Kidney (tissue), 14 donors: ENCODE data around the gene APOB. TPM values are rescaled to one million over a fixed set of nuclear protein-coding genes. Genes with fewer than 3 reads are reported as not detected.

Source experiments
- DNase-seq, 5 donors: peaks; one replicate each; pipeline ENCODE4 v3.0.0-alpha.2; 2013 to 2020
- FAIRE-seq: peaks from 2 replicates; lab custom pipeline; 2012; peaks lifted over from hg19 to GRCh38; lab: Jason Lieb, UNC
- H3K27ac ChIP-seq, 2 donors: one replicate each; pipeline ENCODE4 v1.7.0; 2013; ENCODE audit warnings: low read depth in 2 of 2, low read length in 2 of 2, inconsistent platforms in 1 of 2
- H3K27me3 ChIP-seq: one replicate; pipeline ENCODE4 v1.7.1; 2013; ENCODE audit warnings: low read length, inconsistent platforms; ENCODE audit not compliant: control insufficient read depth, insufficient read depth
- H3K36me3 ChIP-seq, 3 donors: one replicate each; pipeline versions ENCODE4 v1.7.0 to v1.7.1; 2013; ENCODE audit warnings: low read length in 3 of 3, control low read depth in 1 of 3, inconsistent platforms in 1 of 3; ENCODE audit not compliant: insufficient read depth in 3 of 3, control insufficient read depth in 2 of 3
- H3K4me1 ChIP-seq, 3 donors: one replicate each; pipeline versions ENCODE4 v1.7.0 to v1.7.1; 2013; ENCODE audit warnings: low read length in 3 of 3, inconsistent platforms in 1 of 3, low read depth in 1 of 3; ENCODE audit not compliant: control insufficient read depth in 2 of 3, insufficient read depth in 2 of 3
- H3K4me3 ChIP-seq, 3 donors: one replicate each; pipeline versions ENCODE4 v1.7.0 to v1.8.1; 2013; ENCODE audit warnings: low read length in 3 of 3, control low read depth in 1 of 3, inconsistent platforms in 1 of 3
- H3K9ac ChIP-seq, 3 donors: one replicate each; pipeline versions ENCODE4 v1.7.0 to v1.7.1; 2013; ENCODE audit warnings: low read length in 3 of 3, control low read depth in 1 of 3, inconsistent platforms in 1 of 3
- H3K9me3 ChIP-seq, 3 donors: one replicate each; pipeline versions ENCODE4 v1.7.0 to v1.7.1; 2013; ENCODE audit warnings: low read length in 3 of 3, control low read depth in 1 of 3, inconsistent platforms in 1 of 3; ENCODE audit not compliant: control insufficient read depth in 2 of 3, insufficient read depth in 1 of 3
- CTCF ChIP-seq: IDR thresholded peaks from 3 replicates; pipeline ENCODE4 v1.5.1; 2012; ENCODE audit warnings: mild to moderate bottlenecking, moderate library complexity, borderline replicate concordance; ENCODE audit not compliant: insufficient read depth; ENCODE audit errors: extremely low read depth
- intact Hi-C: fragments of 100-400 bp; cut with DNase I; formaldehyde crosslinking; loops from one replicate; pipeline ENCODE4 v1.11.1; 2022
- polyA plus RNA-seq: library from polyadenylated mRNA; stranded (reverse); fragments of 350-450 nt; fragmentation: Illumina TruSeq; extraction: RNeasy Lipid Tissue Mini Kit (QIAGEN cat#74804); gene quantifications from one replicate; pipeline ENCODE4 v1.2.3, GENCODE V29; 2014; ENCODE audit warnings: low read depth, low replicate concordance; ENCODE audit not compliant: insufficient read depth
- total RNA-seq: library from RNA; stranded (reverse); fragmentation: NEBNext Ultra II Directional; extraction: Animal tissue kit (Norgen Biotek cat#: 25700); gene quantifications from one replicate; pipeline ENCODE4 v1.2.1, GENCODE V29; 2021
- donor health status: control.
- donor health status: control.
- donor health status: control.
- donor health status: control.
- donor health status: control.
- donor health status: DM: yes; HTN: yes; CAD: no.
- donor health status: Normal renal cell carcinoma (clear cell type).

The APOB gene
- total and polyA plus RNA-seq, 2 donors from 2014 or later, result 0.11 to 0.57 TPM

- FAIRE-seq, result no peak
- intact Hi-C loops, result no loop called here
- Histone ChIP-seq H3K9me3 (no peaks in the 10 kb centered on the region), H3K9ac (no peak overlapping the region), H3K27me3 (no peaks in the 10 kb centered on the region), H3K27ac (no peak overlapping the region), H3K36me3 (no peaks in the 10 kb centered on the region), H3K4me3 (no peak overlapping the region), H3K4me1 (no peaks in the 10 kb centered on the region)
- no peak for TF ChIP-seq CTCF
- DNase-seq, result no peak
Measured at GRCh38 chr2:21070341-21071257, 26.7 kb upstream of the APOB start.

- no peaks in the 10 kb centered on the region for H3K4me1 ChIP-seq
- H3K4me3 ChIP-seq, result no peak overlapping the region
- H3K9me3 ChIP-seq, result no peaks in the 10 kb centered on the region
- no peak overlapping the region for H3K27ac ChIP-seq
- TF ChIP-seq CTCF, result no peak
- no peak for DNase-seq
- FAIRE-seq, result no peak
- intact Hi-C loops, result no loop called here
- H3K36me3 ChIP-seq, result no peaks in the 10 kb centered on the region
- H3K9ac ChIP-seq, result no peak overlapping the region
- no peaks in the 10 kb centered on the region for H3K27me3 ChIP-seq
Measured at GRCh38 chr2:21069746-21070340, 26.0 kb upstream of the APOB start.

- Histone ChIP-seq H3K27me3 (no peaks in the 10 kb centered on the region), H3K4me1 (no peaks in the 10 kb centered on the region), H3K27ac (no peak overlapping the region), H3K9ac (no peak overlapping the region), H3K36me3 (no peaks in the 10 kb centered on the region), H3K9me3 (no peaks in the 10 kb centered on the region), H3K4me3 (no peak overlapping the region)
- peak in 2 of 5 donors; percentile 28 to 44 for DNase-seq
- no peak for FAIRE-seq
- TF ChIP-seq CTCF, result no peak
- intact Hi-C loops, result no loop called here
Measured at GRCh38 chr2:21067859-21068537, 24.1 kb upstream of the APOB start.
